HL-60/S4 (cell line): ENCODE measurements around the gene HRH2.
"Not testable (repeated sequence)": the region's sequence is repeated elsewhere in the genome, so short reads cannot be mapped to it uniquely, and the experiment has no call there.

Experiments used
- in situ Hi-C: fragments of 300-500 bp; cut with MboI; formaldehyde crosslinking; loops from 2 replicates; pipeline ENCODE4 v1.14.3; 2022; ENCODE audit warnings: low sequenced_read_pairs

The HRH2 gene

GRCh38 chr5:175642998-175643397, 14.9 kb upstream of the HRH2 start:
- in situ Hi-C loops, result no loop called here

DNA sequence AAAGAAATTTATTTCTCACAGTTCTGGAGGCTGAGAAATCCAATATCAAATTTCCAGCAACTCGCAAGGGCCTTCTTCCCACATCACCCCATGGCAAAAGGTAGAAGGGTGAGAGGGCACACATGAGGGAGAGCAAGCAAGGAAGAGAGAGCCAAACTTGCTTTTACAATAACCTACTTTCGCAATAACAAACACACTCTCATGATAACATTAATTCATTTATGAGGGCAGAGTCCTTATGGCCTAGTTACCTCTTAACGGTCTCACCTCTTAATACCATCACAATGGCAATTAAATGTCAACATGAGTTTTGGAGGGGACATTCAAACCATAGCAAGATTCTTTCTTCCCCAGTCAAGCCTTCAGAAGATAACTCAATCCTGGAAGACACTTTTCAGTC, 11.6 kb upstream of the HRH2 start:
- in situ Hi-C loops, result no loop called here

DNA sequence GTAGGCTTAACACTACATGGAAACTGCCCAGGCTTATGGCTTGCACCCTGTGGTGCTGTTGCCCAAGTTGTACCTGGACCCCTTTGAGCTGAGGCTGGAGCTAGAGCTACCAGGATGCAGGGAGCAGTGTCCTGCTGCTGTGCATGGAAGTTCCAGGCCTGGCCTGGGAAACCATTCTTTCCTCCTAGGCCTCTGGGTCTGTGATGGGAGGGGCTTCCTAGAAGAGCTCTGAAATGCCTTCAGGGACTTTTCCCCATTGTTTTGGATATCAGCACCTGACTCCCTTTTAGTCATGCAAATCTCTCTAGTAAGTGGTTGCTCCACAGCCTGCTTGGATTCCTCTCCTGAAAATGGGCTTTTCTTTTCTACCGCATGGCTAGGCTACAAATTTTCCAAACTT, 7.9 kb upstream of the HRH2 start:
- in situ Hi-C loops, result no loop called here

- in situ Hi-C loops, result not testable (repeated sequence)
Observed at GRCh38 chr5:175650430-175651205, 7.3 kb upstream of the HRH2 start.

DNA sequence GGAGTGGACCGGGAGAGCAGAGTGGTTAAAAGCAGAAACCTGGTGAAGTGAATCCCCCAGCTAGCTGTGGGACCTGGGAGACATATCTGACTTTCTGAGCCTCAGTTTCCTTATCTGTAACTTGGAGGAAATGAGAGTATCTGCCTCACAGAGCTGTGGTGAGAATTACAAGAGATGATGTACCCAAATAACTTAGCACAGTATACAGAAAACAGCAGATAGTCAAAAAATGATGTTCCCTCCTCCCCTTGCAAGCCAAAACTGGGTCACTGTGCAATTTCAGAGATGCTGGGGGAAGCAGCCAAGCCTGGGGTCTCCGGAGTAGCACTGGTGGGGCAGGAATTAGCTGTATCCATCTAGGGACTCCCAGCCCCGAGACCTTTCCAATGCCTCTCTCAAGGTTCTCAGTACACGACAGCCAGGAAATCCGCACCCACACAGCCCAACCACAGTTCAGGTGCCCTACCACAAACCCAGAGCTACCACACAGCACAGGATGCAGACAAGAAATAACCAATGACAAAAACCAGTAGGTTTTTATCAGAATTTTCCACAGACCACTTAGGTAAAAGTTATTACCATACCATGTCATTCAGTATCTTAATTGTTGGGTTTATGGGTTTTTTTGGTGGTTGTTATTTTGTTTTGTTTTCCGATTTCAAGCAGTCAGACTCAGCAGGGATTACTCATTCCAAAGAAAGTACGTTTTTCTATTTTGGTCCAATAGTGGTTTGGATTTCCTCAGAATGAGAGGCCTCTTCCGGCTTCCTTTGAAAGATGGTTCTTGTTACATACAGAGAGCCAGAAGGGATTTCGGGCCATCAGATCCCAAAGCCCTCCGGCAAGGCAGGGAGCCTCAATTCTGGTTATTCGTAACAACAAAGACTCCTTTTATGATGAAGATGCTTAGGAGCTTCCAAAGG, 4.9 kb upstream of the HRH2 start:
- in situ Hi-C loops, result no loop called here

DNA sequence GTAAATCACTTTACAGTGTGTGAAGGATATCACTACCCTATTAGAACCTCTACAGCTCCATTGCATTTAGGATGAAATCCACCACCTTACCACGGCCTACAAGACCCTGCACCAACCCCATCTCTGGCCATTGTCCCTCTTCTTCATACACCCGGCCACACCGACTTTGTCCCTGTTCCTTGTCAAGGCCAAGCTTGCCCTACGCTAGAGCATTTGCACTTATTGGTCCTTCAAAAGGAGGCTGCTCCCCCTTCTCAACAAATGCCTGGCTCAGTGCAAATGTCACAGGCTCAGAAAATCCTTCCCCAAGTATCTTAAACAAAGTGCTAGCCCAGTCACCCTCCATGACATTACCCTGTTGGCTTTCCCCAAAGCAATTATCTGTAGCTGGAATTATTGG, 4.1 kb upstream of the HRH2 start:
- in situ Hi-C loops, result no loop called here

- in situ Hi-C loops, result no loop called here
Observed at GRCh38 chr5:175654339-175654738, 3.5 kb upstream of the HRH2 start.

DNA sequence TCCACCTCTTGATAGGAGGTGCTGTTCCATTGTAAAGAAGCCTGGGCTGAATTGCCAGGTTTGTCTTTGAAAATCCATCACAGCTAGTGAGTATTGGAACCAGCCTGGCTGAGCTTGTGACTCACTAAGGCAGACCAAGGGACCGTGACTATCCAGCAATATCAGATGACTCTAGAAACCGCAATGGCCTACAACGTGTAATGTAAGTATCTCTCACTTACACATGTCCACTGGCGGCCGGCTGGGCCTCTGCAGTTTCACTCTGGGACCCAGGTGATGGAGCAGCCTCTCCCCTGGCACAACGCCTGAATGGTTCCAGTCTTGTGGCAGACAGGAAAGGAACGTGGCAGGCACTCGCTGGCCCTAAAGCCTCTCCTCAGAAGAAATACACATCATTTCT, 3.1 kb upstream of the HRH2 start:
- in situ Hi-C loops, result no loop called here

DNA sequence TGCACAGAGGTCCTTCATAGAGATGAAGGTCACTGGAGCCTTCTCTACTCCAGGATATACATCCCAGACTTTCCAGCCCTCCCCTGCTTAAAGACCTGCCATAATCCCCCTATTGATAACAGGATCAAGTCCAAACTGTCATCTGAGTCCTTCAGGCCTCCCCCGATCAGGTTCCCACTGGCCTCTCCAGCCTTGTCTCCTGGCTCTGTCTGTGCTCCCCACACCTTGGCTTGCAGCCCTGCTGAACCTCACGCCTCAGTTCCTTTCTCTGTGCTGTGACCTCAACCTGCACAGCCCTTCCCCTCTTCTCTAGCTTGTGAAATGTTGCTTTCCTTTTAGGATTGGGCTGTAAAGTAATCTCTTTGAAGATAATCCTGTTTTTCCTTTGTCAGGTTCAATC, 2.5 kb upstream of the HRH2 start:
- in situ Hi-C loops, result no loop called here

DNA sequence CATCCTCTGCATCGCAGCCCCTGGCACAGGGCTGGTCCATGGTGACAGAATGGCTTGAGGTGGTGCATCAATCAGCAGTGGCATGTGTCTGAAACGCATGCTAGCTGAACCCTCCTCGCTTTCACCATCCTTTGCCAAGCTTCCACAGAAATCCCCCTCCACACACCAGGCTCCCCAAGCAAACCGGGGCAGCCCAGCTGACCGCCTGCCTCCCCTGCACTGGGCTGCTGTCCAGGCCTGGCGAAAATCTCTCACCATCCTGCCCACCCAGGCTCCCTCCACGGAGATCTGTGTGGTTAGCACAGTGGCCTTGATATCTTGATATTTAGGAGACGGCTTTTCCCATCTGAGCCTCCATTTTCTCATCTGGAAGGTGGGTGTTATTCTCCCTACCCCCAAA, 905 bp upstream of the HRH2 start:
- in situ Hi-C loops, result no loop called here

- in situ Hi-C loops, result no loop called here
Observed at GRCh38 chr5:175658299-175659145, 651 bp downstream of the HRH2 start.

- in situ Hi-C loops, result no loop called here
Observed at GRCh38 chr5:175659546-175660253, 1.8 kb downstream of the HRH2 start.

DNA sequence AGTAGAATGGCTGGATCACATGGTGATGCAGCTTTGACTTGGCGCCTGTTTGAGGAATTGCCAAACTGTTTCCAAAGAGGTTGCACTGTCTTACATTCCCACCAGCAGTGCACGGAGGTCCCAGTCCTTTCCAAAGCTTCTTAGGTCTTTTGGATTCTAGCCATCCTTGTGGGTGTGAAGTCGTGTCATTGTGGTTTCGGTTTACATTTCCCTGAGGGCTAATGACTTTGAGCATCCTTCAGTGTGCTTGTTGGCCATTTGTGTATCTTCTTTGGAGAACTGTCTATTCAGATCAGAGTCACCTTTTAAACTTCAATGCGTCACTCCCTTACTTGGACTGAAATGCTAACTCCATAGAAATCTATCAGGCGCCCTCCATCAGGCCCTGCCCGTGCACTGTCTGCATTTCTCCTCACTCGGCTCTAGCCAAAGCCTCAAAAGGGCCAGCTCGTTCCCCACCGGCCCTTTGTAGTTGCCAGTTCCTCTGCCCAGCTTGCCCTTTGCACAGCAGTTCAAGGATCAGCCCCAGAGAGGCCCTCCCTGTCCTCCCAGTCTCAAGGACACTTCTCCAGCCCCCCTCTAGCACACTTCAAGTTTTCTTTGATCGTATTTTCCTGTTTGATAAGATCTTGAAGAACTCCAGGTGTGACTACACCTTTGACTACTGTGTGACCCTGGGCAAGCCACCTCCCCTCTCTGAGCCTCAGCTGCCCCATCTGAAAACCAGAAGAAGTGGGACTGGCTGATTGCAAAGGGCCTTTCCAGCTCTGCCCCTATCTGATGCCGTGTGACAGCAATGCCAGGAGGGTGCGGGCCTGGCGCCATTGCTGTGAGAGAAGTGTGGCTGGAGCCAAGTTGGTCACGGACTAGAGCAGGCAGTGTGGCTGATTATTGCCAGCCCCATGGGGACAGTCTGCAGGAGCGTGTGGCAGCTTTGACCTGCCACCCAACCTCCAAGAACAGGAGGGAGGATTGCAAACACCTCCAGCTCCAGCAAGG, 5.6 kb downstream of the HRH2 start:
- in situ Hi-C loops, result no loop called here

GRCh38 chr5:175664723-175665122, 6.9 kb downstream of the HRH2 start:
- in situ Hi-C loops, result no loop called here

DNA sequence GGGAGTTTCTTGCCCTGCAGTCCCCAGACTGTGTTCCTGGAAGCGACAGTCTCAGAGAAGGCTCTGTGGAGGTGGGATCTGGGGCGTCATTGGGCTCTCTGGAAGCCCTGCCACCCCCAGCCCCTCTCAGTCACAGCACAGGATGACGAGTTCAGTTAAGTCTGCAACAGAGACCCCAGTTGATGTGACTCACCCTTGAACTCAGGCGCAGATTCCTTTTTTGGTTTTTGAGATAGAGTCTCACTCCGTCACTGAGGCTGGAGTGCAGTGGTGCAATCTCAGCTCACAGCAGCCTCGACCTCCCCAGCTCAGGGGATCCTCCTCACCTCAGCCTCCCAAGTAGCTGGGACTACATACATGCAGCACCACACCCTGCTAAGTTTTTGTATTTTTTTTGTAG, 8.3 kb downstream of the HRH2 start:
- in situ Hi-C loops, result no loop called here

DNA sequence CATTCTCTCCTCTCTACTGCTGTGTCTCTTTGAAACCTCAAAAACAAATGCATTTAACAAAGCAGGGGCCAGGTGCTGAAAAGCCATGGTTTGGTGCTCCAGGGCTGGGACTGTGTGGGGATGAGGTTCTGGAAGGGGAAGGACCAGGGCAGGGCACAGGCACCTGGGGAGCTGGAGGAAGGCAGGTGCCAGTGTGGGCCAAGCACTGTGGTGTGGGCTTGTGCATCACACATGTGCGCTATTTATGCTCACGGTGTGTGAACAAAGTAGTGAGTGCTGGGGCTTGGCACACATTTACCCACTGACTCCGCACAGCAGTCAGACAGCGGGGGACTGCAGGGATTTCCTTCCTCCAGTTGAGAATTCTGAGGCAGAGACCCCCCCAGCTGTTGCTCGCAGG, 10.1 kb downstream of the HRH2 start:
- in situ Hi-C loops, result no loop called here

- in situ Hi-C loops, result no loop called here
Observed at GRCh38 chr5:175670372-175670771, 12.5 kb downstream of the HRH2 start.

- in situ Hi-C loops, result no loop called here
Observed at GRCh38 chr5:175671013-175671412, 13.1 kb downstream of the HRH2 start.

GRCh38 chr5:175672976-175673648, 15.2 kb downstream of the HRH2 start:
- in situ Hi-C loops, result no loop called here
